NCI-H748 (cell line): Measurements from ENCODE around the gene NCCRP1.

ENCODE experiments used
- DNase-seq: peaks from one replicate; lab custom pipeline; 2025; ENCODE audit not compliant: unreplicated experiment; lab: John Stamatoyannopoulos, UW

NCCRP1 gene

DNA sequence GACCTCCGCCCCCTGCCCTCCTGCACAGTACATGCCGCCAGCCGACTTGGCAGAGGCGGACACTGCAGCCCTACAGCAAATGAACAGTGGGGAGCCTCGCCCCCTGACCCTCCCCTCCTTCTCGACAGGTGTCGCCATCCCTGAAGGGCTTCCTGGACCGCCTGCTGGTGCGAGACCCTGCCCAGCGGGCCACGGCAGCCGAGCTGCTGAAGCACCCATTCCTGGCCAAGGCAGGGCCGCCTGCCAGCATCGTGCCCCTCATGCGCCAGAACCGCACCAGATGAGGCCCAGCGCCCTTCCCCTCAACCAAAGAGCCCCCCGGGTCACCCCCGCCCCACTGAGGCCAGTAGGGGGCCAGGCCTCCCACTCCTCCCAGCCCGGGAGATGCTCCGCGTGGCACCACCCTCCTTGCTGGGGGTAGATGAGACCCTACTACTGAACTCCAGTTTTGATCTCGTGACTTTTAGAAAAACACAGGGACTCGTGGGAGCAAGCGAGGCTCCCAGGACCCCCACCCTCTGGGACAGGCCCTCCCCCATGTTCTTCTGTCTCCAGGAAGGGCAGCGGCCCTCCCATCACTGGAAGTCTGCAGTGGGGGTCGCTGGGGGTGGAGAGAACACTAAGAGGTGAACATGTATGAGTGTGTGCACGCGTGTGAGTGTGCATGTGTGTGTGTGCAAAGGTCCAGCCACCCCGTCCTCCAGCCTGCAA, 18.3 kb upstream of the NCCRP1 start:
- no peak for DNase-seq

DNA sequence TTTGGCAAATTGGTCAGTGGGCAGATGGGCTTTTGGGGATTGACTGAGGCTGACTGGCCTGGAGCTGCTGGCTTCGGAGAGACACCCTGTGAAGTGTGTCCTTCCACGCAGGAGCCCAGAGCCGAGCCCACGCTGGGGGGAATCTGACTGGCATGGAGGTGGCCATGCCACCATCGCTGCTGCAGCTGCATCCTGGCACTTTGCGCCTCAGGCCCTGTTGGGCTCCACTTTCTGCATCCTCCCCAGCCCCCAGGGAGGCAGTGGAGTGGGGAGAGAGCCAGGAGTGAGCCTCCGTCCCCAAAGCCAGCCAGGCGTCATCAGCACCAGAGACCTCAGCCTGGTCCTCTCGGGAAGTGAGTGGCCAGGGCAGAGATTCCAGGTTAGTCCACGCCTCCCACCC, 17.0 kb upstream of the NCCRP1 start:
- no peak for DNase-seq

DNA sequence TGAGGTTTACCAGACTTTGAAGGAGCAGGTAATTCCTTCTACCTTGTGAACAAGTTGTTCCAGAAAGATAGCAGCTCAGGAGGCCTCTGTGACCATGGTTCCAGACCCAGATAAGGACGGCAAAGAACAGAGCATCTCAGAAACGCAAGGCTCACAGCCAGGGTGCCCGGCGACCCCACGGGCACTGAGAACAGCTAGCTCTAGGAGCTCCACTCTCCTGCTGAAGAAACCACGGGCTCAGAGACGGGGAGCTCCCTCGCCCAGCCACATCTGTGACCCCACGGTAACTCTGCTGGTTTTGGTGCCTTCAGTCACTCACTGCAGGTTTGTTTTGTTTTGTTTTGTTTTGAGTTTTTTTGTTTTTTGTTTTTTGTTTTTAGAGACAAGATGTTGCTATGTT, 16.0 kb upstream of the NCCRP1 start:
- DNase-seq: no peak

DNA sequence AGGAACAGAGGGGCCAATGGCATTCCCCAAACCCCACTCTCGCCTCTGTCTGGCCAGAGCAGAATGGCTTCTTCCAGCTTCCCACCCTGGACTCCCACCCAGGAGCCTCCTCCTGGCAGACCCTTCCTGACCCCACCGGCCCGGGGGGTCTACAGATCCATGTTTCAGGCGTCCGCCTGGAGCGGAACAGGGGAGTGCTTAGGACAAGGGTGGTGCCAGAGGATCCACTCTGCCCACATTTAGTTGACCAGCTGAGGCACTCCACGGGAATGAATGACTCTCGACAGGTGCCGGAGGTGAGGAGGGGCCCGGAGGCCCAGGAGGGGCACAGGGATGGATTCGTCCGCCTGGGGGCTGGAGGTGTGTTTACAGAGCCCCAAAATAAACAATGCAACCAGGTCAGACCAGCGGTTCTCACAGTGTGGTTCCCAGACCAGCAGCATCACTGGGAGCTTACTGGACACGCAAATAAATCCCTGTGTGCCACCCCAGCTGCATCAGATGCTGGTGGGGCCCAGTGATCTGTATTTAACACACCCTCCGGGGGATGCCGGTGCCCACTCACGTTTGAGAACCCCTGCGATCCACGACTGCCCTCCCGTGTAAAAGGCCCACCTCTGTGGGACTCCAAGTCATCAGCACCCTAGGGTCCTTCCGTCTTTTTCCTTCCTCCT, 15.1 kb upstream of the NCCRP1 start:
- DNase-seq: no peak

DNA sequence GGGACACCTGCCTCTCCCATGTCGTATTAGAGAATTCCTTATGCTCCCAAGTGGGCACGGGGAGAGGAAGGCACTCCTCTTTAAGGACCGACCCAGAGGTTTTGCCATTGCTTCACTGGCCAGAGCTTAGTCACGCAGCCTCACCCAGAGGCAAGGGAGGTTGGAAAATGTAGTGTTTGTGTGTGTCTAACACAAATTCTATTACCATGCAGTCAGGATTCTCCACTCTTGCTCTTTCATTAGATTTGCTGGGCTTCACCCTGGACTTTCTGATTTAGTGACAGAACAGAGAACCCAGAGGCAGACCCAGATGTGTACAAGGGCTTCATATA, 14.6 kb upstream of the NCCRP1 start:
- no peak for DNase-seq

DNA sequence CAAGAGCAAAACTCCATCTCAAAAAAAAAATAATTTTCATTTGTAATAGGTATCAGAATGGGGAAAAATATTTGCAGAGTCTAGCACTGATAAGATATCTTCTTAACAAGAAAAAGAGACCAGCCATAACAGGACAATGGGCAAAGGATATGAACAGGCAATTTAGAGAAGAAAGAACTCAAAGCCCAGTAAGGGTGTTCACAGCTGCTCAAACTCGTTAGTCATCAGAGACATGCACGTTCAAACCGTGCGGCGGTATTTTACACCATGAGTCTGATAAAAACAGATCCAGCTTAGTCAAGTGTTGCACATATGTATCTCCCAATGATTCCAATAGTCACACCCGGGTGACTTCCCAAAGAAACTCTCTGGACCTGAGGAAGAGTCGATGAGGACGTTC, 13.7 kb upstream of the NCCRP1 start:
- DNase-seq: no peak

DNA sequence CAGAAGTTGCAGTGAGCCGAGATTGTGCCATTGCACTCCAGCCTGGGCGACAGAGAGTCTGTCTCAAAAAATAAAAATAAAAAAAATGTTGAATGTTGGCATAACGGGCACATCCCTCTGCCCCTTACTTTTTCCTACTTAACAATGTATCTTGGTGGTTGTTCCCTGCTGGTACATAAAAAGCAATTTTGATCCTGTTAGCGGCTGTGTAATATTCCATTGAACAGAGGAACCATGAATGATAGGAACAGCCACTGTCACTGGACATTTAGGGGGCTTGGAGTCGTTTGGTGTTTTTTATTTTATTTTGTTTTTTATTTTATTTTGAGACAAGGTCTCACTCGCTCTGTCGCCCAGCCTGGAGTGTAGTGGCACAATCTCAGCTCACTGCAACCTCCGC, 10.4 kb upstream of the NCCRP1 start:
- DNase-seq: no peak

DNA sequence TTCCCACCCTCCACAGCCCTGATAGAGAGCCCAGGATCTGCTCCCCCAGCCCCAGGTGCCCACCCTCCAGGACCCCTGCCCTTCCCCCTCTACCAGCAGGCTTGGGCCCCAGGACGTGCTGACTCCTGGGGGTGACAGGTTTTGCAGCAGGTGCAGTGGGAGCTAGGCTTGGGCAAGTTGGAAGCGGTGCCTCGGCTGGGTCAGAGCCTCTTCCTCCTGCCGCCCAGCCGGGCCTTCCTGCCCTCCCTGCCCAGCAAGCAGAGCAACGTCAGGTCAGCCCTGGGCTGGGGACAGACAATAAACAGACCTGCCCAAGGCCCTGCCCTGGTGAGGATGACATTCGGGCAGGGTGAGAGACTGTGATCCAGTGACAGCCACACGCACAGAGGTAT, 9.2 kb upstream of the NCCRP1 start:
- no peak for DNase-seq

DNA sequence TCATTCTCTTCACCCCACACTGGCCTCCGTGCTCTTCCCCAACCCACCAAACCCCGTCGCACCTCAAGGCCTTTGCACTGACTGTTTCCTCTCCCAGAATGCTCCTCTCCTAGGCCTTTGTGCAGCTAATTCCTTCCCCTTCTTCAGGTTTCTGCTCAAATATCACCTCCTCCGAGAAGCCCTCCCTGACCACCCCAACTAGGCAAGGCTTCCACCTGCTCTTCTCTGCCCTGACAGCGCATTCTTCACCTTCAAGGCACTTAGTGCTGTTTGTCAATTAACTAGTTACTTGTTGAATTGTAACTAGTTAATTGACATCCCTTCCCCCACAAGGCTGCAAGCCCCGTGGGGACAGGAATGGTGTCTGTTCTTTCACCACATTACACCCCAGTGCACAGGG, 7.8 kb upstream of the NCCRP1 start:
- DNase-seq: no peak

DNA sequence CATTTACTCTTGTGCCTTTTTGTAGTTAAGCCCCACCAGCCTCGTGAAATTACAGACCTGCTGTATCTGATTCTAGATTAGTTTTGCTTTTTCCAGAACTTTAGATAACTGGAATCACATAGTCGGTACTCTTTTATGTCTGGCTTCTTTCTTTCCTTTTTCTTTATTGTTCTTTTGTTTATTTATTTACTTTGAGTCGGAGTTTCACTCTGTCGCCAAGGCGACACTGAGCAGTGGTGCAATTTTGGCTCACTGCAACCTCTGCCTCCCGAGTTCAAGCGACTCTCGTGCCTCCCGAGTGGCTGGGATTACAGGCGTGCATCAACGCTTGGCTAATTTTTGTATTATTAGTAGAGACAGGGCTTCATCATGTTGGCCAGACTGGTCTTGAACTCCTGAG, 6.0 kb upstream of the NCCRP1 start:
- no peak for DNase-seq

DNA sequence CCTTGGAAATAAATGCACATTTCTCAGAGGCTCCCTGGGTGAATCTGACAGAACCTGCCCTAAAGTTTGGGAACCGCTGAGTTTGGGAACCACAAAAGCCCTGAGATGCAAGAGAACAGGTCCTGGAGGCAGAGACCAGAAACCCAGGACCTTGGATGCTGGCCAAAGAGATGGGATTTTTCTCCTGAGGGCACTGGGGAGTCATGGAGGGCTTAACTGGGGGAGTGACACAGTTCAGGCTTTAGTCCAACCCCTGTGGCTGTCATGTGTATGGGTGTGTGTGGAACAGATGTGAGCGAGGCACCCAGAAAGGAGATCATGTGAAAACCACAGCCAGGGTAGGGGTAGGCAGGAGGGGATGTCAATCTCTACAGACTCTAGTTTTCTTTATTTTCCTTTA, 3.9 kb upstream of the NCCRP1 start:
- no peak for DNase-seq

DNA sequence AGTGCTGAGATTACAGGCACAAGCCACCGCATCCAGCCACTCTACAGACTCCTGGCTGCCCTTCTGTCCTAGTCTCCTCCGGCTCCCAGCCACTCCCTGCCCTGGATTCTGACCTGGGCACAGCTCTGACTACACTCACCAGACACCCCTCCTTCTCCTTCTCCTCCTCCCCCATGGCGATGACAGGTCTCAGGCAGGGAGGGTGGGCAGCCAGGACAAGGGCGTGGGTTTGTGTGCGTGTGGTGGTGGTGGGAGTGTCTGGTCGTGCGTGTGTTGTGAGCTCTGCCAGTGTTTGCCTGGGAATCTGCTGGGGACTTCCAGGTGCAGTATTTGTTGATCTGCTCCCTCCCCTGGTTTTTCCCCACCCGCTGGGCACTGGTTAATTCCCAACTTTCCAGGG, 3.0 kb upstream of the NCCRP1 start:
- no peak for DNase-seq

DNA sequence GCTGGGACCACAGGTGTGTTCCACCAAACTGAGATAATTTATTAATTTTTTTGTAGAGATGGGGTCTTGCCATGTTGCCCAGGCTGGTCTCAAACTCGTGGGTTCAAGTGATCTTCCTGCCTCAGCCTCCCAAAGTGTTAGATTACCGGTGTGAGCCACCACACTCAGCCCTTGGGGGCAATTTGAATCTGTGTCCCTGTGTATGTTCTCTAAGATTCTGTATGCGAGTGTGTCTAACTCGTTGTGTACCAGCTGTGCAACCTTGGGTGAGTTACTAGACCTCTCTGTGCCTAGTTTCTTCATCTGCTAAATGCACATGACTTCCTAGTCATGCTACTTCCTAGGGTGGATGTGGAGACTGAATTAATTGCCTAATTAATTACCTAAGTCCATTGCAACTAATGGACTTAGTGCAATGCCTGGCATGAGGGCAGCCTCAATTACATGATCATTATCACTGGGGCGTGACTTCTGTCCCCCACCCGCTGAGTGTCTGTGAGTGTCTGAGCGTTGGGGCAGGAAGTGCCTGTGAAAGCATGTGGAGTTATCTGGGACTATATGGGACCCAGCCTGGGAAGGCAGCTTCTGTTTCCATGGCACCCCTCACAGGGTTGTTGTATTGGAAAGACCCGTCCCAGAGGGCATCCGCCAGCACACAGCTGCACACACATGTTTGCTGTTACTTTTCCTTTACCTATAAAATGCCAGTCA, 1.8 kb upstream of the NCCRP1 start:
- DNase-seq: peak; percentile 62

DNA sequence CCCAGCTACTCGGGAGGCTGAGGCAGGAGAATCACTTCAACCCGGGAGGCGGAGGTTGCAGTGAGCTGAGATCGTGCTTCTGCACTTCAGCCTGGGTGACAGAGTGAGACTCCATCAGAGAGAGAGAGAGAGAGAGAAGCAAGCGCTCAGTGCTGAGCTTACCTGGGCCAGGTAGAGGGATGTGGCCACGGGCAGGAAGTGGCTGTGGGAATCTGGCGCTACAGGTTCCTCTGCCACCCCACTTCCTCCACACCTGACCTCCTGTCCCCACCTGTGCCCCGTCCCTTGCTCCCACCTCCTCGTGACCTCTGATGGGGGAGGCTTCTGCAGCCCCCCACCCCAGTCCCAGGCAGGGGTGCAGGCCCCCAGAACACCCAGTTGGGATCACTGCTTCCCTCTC, 1.0 kb upstream of the NCCRP1 start:
- DNase-seq: no peak

DNA sequence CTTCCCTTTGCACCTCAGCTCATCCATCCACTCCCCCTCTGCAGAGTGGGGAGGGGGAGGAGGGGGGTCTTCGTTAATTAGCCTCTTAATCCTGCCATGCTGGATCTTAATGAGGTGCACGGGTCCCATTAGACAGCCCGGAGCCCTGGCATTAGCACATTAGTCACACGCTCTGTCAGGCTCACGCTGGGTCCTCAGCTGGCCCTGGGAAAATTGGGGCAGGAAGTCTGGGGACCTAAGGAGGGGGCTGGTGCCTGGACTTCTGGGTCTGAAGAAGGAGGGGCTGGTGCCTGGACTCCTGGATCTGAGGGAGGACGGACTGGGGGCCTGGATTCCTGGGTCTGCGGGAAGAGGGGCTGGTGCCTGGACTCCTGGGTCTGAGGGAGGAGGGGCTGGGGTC, 444 bp upstream of the NCCRP1 start:
- DNase-seq: no peak

DNA sequence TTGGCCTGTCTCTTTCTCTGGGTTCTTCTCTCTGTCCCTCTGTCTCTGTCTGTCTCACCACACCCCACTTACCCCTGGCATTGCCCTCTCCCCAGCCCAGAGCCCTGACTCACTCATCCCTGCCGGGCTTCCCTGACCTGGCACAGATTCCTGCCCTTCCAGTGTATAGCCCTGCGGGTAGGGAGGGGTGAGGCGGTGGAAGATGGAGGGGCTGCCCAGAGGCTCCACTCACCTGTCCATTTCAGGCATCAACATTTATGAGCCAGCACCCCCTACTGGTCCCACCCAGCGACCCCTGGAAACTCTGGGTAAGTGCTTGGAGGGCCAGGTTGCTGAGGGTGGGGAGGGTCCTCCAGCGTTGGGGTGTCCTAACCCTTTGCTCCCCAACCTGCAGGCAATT, 1.0 kb downstream of the NCCRP1 start:
- no peak for DNase-seq

DNA sequence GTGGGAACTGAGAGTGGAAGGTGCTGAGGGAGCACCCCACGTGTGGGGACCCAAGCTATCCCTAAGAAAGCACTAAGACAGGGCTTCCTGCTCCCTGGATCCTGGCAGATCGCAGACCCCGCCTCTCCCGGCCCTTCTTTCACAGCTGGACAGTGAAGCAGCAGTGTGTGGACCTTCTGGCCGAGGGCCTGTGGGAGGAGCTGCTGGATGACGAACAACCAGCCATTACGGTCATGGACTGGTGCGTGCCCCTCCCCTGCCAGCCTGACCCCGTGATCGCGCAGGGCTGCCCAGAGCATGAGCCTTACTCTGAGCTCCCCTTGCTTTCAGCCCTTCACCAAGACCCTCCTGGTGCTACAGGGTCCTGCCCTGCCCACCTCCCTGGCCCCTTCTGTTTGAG, 2.3 kb downstream of the NCCRP1 start:
- no peak for DNase-seq

DNA sequence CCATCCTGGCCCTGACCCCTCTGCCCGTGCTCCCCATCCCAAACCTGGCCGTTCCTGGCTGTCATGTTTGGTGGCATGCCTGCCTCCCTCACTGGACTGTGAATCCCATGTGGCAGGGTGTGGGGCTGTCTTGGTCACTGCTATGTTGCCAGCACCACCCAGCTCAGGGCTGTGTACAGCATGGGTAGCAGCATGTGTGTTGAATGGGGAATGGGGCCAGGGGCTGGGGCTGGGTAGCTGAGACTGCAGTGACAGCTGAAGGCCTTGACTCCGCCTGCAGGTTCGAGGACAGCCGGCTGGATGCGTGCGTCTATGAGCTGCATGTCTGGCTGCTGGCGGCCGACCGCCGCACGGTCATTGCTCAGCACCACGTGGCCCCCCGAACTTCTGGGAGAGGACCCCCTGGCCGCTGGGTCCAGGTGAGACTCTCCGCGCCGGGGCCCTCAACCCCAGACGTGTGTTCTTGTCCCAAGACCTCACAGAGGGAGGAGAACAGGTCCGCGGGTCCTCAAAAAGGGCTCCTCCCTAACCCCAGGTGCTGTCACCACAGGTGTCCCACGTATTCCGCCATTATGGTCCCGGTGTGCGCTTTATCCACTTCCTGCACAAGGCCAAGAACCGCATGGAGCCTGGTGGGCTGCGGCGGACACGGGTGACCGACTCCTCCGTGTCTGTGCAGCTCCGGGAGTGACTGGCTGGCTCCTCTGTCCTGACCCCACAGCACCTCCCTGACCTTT, 3.5 kb downstream of the NCCRP1 start:
- DNase-seq: no peak

DNA sequence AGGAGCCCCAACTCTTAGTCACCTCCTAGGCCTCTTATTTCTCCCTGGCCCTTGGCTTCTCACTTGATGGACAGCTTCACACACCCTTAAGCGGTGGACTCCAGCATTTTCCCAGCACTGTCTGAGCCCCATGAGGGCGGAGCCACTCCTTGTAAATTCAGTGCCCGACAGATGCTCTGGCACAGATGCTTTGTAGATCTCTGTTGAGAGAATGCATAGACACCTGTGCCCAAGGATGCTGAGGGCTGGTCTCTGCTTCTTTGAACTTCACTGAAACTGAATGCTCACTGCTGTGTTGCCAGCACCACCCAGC, 4.0 kb downstream of the NCCRP1 start:
- DNase-seq: no peak

DNA sequence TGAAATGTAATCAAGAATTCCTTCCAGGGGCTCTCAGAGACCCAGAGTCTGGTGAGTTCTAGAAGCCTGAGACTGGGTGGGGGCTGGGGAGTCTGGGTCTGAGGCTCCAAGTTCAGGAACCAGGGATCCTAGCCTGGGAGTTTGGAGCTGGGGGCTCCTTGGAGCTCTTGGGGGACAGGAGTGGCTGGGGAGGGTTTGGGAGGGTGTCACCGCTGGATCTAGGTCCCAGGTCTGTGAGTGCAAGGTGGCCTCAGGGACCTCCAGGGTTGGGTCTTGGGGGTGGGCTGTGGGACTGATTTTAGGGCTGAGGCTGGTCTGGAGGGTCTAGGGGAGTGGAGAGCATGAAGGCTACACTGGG, 6.2 kb downstream of the NCCRP1 start:
- no peak for DNase-seq

DNA sequence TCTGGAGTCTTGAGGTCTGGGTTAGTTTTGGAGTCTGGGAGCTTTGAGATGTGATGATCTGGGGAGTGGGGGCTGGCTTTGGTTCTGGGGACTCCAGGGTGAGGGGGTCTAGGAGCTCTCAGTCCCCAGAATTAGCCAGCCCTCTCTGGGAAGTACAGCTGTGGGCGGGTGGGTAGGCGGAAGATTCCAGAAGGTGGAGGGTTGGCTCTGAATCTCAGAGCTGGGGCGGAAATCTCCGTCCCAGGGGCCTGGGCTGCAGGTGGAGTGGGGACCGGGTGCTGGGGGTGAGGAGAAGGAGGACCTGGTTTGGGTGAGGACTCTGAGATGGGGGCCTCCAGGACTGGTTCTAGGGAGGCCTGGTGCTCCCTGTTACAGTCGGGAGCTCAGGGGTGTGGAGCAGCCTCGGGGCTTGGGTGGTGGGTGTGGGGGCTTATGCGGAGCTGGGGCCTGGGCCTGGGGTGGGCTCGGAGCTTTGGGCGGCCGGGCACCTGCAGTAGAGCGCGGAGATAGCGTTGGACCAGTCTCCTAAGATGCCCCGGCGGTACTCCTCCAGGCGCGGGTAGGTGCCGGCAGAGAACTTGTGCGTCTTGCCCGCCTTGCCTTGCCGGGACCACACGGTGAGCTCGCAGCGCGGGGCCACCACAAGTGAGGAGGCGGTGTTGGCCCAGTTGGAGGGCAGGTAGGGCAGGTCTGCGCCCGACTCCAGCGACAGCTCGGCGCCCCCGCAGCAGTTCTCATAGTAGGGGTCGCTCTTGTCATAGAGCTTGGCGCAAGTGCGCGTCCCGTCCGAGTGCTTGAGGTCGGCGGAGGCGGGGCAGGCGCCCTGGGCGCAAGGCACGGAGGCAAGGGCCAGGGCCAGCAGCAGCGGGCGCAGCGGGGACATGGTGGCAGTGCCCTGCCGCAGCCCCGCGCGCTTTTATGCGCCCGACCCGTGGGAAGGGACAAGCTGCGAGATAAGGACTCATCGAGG, 6.9 kb downstream of the NCCRP1 start, which contains the start of gene SYCN:
TSS of gene SYCN (minus strand) at position 892 of the 970 bp plus-strand sequence. CDS start at position 883, 9 bp downstream.
- no peak for DNase-seq
